Fibroblast of pulmonary artery (primary cell): ENCODE measurements around the gene SYNCRIP.
A peak's percentile ranks its signal among the peaks of the same experiment; 100 is the strongest.
"Not testable (repeated sequence)": the region's sequence is repeated elsewhere in the genome, so short reads cannot be mapped to it uniquely, and the experiment has no call there.

ENCODE experiments used
- DNase-seq: peaks from one replicate; pipeline ENCODE4 v3.0.0-alpha.2; 2010; ENCODE audit warnings: low read depth
- H3K4me3 ChIP-seq: replicated peaks from 2 replicates; pipeline ENCODE4 v1.5.1; 2011; ENCODE audit warnings: low read depth, mild to moderate bottlenecking, control low read depth, low read length, moderate library complexity
- TF ChIP-seq, protein P1 (sequence below): IDR thresholded peaks from 2 replicates; pipeline ENCODE4 v1.5.1; 2011; ENCODE audit warnings: mild to moderate bottlenecking, control low read depth, low read length, inconsistent platforms; ENCODE audit errors: missing control alignments

SYNCRIP gene

DNA sequence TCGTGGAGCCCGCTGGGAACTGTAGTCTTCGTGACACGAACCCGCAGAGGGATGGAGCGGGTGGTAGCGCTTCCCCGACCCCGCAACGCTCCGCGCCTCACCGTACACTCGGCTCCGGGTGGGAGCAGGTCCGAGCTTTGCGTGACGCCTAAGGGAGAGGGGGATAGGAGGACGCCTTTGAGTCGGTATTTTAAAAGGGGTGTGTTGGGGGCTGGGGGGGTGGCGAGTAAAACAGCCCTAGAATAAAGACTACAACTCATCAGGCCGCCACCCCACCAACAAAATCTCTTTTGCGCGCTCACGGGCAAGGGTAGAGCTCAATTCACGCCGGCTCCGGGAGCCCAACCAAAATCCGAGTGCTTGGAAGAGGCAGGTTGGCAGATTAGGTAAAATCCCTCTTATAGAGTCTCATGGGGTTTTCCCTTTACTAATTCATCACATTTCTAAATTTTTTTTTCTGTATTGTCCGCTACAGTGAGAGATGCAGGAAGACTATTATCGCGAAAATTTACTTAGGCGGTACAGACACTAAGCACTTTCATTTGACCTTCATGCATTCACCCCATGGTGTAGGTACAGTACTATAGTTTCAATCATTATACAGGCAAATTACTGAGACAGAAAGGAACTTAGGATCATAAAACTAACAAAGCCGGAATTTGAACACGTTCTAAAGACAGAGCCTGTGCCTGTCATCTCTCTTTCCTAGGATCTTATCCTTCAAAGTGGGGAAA is 48.3 kb downstream of the SYNCRIP start:
- TF ChIP-seq, protein P1, sequence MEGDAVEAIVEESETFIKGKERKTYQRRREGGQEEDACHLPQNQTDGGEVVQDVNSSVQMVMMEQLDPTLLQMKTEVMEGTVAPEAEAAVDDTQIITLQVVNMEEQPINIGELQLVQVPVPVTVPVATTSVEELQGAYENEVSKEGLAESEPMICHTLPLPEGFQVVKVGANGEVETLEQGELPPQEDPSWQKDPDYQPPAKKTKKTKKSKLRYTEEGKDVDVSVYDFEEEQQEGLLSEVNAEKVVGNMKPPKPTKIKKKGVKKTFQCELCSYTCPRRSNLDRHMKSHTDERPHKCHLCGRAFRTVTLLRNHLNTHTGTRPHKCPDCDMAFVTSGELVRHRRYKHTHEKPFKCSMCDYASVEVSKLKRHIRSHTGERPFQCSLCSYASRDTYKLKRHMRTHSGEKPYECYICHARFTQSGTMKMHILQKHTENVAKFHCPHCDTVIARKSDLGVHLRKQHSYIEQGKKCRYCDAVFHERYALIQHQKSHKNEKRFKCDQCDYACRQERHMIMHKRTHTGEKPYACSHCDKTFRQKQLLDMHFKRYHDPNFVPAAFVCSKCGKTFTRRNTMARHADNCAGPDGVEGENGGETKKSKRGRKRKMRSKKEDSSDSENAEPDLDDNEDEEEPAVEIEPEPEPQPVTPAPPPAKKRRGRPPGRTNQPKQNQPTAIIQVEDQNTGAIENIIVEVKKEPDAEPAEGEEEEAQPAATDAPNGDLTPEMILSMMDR, result no peak
- peak overlapping the region; percentile 85 for H3K4me3 ChIP-seq
- DNase-seq, result peak; percentile 36

DNA sequence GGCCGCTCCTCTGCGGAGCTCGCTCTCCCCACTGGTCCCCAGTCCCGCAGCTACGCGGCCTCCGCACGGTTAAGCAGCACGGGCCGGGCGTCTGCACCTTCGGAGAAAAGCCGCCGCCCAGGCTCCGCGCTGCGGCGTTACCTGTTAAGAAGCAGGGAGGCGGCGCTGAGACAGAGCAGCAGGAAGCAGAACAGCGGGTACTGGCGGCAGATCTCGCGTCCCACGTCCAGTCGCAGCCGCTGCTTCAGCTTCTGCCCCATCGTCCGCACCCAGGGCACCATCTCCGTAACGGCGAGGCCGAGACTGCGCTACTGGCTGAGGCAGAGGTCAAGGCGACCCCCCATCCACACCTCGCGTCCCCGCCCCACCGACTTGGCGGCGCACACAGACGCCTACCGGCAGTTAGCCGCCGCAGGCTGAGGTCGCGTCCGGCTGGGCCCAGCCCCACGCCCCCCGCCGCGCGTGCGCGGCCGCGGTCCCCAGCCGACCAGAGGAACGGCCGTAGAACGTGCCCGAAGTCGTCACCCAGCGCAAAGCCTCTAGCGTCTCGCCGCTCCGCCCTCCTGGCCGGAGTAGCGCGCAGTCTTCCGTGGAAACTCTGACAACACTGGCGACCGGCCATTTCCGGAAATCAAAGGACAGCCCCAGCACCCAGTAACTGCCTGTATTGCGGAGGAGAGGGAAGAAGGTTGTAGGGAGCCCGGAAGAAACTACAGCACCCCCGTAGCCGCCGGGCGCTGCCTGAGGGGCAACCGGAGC is 49.1 kb downstream of the SYNCRIP start, which contains the start of gene SNX14:
SNX14 (minus strand) TSS at position 421 of the 759 bp plus-strand sequence; CDS start at position 281, 140 bp downstream.
- DNase-seq, result peak; percentile 97
- H3K4me3 ChIP-seq, result peak within 1 kb of the TSS; percentile 85
- TF ChIP-seq, protein P1, result no peak

DNA sequence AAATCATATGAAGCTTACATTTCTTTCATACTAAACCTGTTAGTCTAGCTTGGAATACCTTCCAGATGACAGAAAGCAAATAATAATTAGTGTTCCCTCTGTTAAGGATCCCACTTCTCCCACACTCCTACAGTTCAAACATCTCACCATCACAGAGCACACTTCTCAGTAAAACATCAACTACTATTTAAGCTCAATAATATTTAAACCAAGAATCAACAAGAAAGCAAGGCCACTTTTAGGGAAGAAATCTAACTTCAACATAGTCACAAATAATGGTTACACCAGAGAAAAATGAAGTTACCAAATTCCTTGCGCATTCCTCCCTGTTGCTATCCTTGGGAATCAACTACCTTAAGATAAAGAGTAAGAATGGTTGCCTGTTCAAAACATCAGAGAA is 50.7 kb downstream of the SYNCRIP start:
- H3K4me3 ChIP-seq, result peak overlapping the region; percentile 85
- no peak for DNase-seq
- TF ChIP-seq, protein P1, result no peak

DNA sequence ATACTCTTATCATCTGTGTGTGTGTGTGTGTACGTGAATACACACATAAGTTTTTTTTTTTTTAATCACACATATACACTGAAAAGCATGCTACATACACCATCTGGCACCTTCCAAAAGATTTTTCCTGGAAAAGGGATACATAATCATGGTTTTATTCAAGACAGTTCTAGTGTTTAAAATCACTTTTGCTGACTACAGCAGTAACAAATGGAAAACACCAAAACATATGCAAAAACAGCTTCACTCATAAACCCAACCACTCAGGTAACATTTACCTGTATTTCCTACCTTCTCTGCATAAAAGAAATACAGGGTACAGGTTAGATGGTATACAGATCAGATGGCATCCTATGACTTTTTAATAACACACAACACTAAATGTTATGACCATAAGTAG is 51.5 kb downstream of the SYNCRIP start:
- no peak for DNase-seq
- no peak overlapping the region for H3K4me3 ChIP-seq
- TF ChIP-seq, protein P1, result no peak

DNA sequence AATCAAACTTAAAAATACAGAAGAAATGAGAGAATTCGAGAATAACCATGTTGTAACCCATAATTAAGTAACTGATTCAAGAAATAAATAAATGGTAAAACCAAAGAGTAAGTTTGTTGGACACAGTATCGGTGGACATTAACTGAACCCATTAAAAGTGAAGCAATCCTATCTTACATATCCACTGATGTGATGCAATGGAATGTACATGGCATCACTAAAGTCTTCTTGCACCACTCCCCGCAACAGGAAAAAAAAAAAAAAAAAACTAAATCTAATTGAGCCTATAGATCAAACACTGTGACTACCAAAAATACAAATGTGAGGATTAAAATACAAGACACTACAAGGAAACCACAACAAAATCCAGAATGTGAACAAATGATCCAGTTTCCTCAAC is 56.9 kb downstream of the SYNCRIP start:
- H3K4me3 ChIP-seq, result no peak overlapping the region
- TF ChIP-seq, protein P1, result no peak
- DNase-seq, result no peak

DNA sequence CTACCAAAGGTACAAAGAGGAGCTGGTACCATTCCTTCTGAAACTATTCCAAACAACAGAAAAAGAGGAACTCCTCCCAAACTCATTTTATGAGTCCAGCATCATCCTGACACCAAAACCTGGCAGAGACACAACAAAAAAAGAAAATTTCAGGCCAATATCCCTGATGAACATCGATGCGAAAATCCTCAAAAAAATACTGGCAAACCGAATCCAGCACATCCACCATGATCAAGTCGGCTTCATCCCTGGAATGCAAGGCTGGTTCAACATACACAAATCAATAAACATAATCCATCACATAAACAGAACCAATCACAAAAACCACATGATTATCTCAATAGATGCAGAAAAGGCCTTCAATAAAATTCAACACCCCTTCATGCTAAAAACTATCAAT is 59.9 kb downstream of the SYNCRIP start:
- DNase-seq, H3K4me3 ChIP-seq: not testable (repeated sequence)

DNA sequence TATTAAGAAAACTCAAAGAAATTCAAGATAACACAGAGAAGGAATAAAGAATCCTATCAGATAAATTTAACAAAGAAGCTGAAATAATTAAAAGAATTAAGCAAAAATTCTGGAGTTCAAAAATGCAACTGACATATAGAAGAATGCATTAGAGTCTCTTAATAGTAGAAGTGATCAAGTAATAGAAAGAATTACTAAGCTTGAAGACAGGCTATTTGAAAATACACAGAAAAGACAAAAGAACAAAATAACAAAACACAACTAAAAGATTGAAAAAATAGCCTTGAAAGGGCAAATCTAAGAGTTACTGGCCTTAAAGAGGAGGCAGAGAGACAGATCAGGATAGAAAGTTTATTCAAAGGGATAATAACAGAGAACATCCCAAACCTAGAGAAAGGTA is 61.1 kb downstream of the SYNCRIP start:
- no peak overlapping the region for H3K4me3 ChIP-seq
- no peak for DNase-seq
- TF ChIP-seq, protein P1, result no peak
